H1 (cell line): ENCODE data around the gene SLC35E4. TPM values are rescaled to one million over a fixed set of nuclear protein-coding genes. Genes with fewer than 3 reads are reported as not detected.

Experiments
- CTCF ChIA-PET: fragments of 300-600 bp; sonication (Branson Sonifier 250); formaldehyde crosslinking; loops from one replicate; lab custom pipeline; 2021; ENCODE audit not compliant: partially characterized antibody; lab: Charles Lee
- POLR2A ChIA-PET: fragments of 300-600 bp; sonication (Branson Sonifier 250); formaldehyde crosslinking; loops from one replicate; lab custom pipeline; 2021; ENCODE audit warnings: inconsistent platforms; ENCODE audit not compliant: partially characterized antibody; lab: Charles Lee
- DNase-seq, 2 experiments: peaks; one replicate each; pipeline versions ENCODE4 v3.0.0 to v3.0.0-alpha.2; 2010 to 2022; ENCODE audit warnings: low spot score in 2 of 2, low read depth in 1 of 2, mixed read lengths in 1 of 2
- FAIRE-seq: peaks from 2 replicates; lab custom pipeline; 2011; peaks lifted over from hg19 to GRCh38; lab: Jason Lieb, UNC
- H2AFZ ChIP-seq: 2 replicates; pipeline ENCODE4 v1.8.1; 2012; ENCODE audit warnings: low read length, inconsistent platforms
- H2AK5ac ChIP-seq: 2 replicates; pipeline ENCODE4 v1.6.1; 2013; ENCODE audit warnings: low read depth, low read length
- H2BK120ac ChIP-seq: replicated peaks from 2 replicates; pipeline ENCODE3; 2013; ENCODE audit warnings: low read depth, low read length, inconsistent platforms
- H2BK12ac ChIP-seq: 2 replicates; pipeline ENCODE4 v1.6.1; 2013; ENCODE audit warnings: low read depth, low read length
- H2BK15ac ChIP-seq: 2 replicates; pipeline ENCODE4 v1.6.1; 2013; ENCODE audit warnings: low read length
- H2BK20ac ChIP-seq: 2 replicates; pipeline ENCODE4 v1.6.1; 2013; ENCODE audit warnings: low read length
- H2BK5ac ChIP-seq: 2 replicates; pipeline ENCODE4 v1.6.1; 2013; ENCODE audit warnings: low read depth, low read length
- H3K14ac ChIP-seq: 2 replicates; pipeline ENCODE4 v1.6.1; 2013; ENCODE audit warnings: inconsistent platforms; ENCODE audit not compliant: insufficient read length
- H3K18ac ChIP-seq: 2 replicates; pipeline ENCODE4 v1.6.1; 2013; ENCODE audit warnings: low read length; ENCODE audit errors: extremely low read depth
- H3K23ac ChIP-seq: 2 replicates; pipeline ENCODE4 v1.6.1; 2013; ENCODE audit warnings: inconsistent platforms; ENCODE audit not compliant: insufficient read length
- H3K23me2 ChIP-seq: 2 replicates; pipeline ENCODE4 v1.6.1; 2013; ENCODE audit warnings: low read depth, low read length
- H3K27ac ChIP-seq: 2 replicates; pipeline ENCODE4 v1.6.1; 2011; ENCODE audit warnings: low read depth, low read length, inconsistent platforms
- H3K27me3 ChIP-seq, 4 experiments: replicated peaks in 1 of 4; 1 replicate in 1 of 4; 2 replicates in 3 of 4; pipeline versions ENCODE4 v1.6.1 to v1.8.1; 2011 to 2013; ENCODE audit warnings: low read length in 3 of 4, mild to moderate bottlenecking in 3 of 4, inconsistent platforms in 2 of 4, mixed read lengths in 2 of 4, moderate library complexity in 1 of 4; ENCODE audit not compliant: control insufficient read depth in 3 of 4, insufficient read depth in 3 of 4; ENCODE audit errors: extremely low read depth in 1 of 4
- H3K36me3 ChIP-seq, 4 experiments: 2 replicates each; pipeline versions ENCODE4 v1.6.1 to v1.8.1; 2011 to 2013; ENCODE audit warnings: mild to moderate bottlenecking in 4 of 4, low read length in 3 of 4, moderate library complexity in 2 of 4, control low read depth in 1 of 4, inconsistent platforms in 1 of 4; ENCODE audit not compliant: insufficient read depth in 4 of 4, control insufficient read depth in 2 of 4
- H3K4ac ChIP-seq: replicated peaks from 2 replicates; pipeline ENCODE3; 2013; ENCODE audit warnings: low read length, low read depth, mixed read lengths, inconsistent platforms; ENCODE audit not compliant: insufficient read length
- H3K4me1 ChIP-seq, 4 experiments: replicated peaks in 1 of 4; 1 replicate in 1 of 4; 2 replicates in 3 of 4; pipeline versions ENCODE4 v1.6.1 to v1.8.1; 2011 to 2013; ENCODE audit warnings: low read length in 3 of 4, inconsistent platforms in 2 of 4, mixed read lengths in 1 of 4; ENCODE audit not compliant: insufficient read depth in 4 of 4, control insufficient read depth in 3 of 4
- H3K4me2 ChIP-seq, 2 experiments: 2 replicates each; pipeline versions ENCODE4 v1.6.1 to v1.8.1; 2011 to 2013; ENCODE audit warnings: low read depth in 2 of 2, low read length in 2 of 2, control low read depth in 1 of 2, inconsistent platforms in 1 of 2, mild to moderate bottlenecking in 1 of 2; ENCODE audit not compliant: insufficient read depth in 1 of 2
- H3K4me3 ChIP-seq, 4 experiments: fragments of 200-600, 300-600 bp in 1 of 4; sonication (generic), shearing (Covaris generic), sonication (Bioruptor Twin) in 1 of 4; 2 replicates each; pipeline versions ENCODE4 v1.5.1 to v1.8.1; 2011 to 2016; ENCODE audit warnings: low read length in 4 of 4, low read depth in 3 of 4, control low read depth in 2 of 4, inconsistent platforms in 2 of 4, mild to moderate bottlenecking in 2 of 4, mixed read lengths in 1 of 4, moderate library complexity in 1 of 4; ENCODE audit not compliant: insufficient read depth in 2 of 4; ENCODE audit errors: extremely low read depth in 1 of 4
- H3K56ac ChIP-seq: replicated peaks from 2 replicates; pipeline ENCODE3; 2013; ENCODE audit warnings: low read depth, mild to moderate bottlenecking, mixed read lengths, low read length, inconsistent platforms; ENCODE audit not compliant: insufficient read length
- H3K79me1 ChIP-seq: 2 replicates; pipeline ENCODE4 v1.6.1; 2013; ENCODE audit warnings: low read depth, low read length, control low read depth
- H3K79me2 ChIP-seq, 2 experiments: 2 replicates each; pipeline versions ENCODE4 v1.6.1 to v1.8.1; 2012 to 2013; ENCODE audit warnings: low read length in 2 of 2, mild to moderate bottlenecking in 2 of 2, inconsistent platforms in 1 of 2; ENCODE audit not compliant: insufficient read depth in 2 of 2, control insufficient read depth in 1 of 2
- H3K9ac ChIP-seq, 4 experiments: replicated peaks in 1 of 4; 1 replicate in 1 of 4; 2 replicates in 3 of 4; pipeline versions ENCODE4 v1.6.1 to v1.8.1; 2011 to 2013; ENCODE audit warnings: low read depth in 3 of 4, low read length in 3 of 4, control low read depth in 2 of 4, mild to moderate bottlenecking in 2 of 4, moderate library complexity in 2 of 4, inconsistent platforms in 1 of 4; ENCODE audit errors: extremely low read depth in 1 of 4
- H3K9me3 ChIP-seq, 2 experiments: 2 replicates each; pipeline versions ENCODE4 v1.6.1 to v1.8.1; 2012 to 2013; ENCODE audit warnings: mild to moderate bottlenecking in 2 of 2, moderate library complexity in 2 of 2, control low read depth in 1 of 2, inconsistent platforms in 1 of 2, low read depth in 1 of 2, low read length in 1 of 2, mixed read lengths in 1 of 2; ENCODE audit not compliant: insufficient read depth in 2 of 2
- H4K20me1 ChIP-seq, 2 experiments: replicated peaks in 1 of 2; 2 replicates each; pipeline versions ENCODE3 to v1.8.1; 2011 to 2013; ENCODE audit warnings: inconsistent platforms in 2 of 2, low read length in 2 of 2, mild to moderate bottlenecking in 1 of 2; ENCODE audit not compliant: insufficient read depth in 2 of 2, control insufficient read depth in 1 of 2
- H4K5ac ChIP-seq: 2 replicates; pipeline ENCODE4 v1.6.1; 2013; ENCODE audit warnings: low read length, low read depth, mixed read lengths, inconsistent platforms; ENCODE audit not compliant: insufficient read length
- H4K8ac ChIP-seq: 2 replicates; pipeline ENCODE4 v1.8.0; 2013; ENCODE audit warnings: mild to moderate bottlenecking, moderate library complexity, low read length, inconsistent platforms; ENCODE audit not compliant: insufficient read depth; ENCODE audit errors: extremely low read depth
- H4K91ac ChIP-seq: replicated peaks from 2 replicates; pipeline ENCODE3; 2013; ENCODE audit warnings: low read length, mixed read lengths, inconsistent platforms; ENCODE audit not compliant: insufficient read length
- CHD2 ChIP-seq: IDR thresholded peaks from 2 replicates; pipeline ENCODE4 v1.6.1; 2012; ENCODE audit warnings: low read length, improper control_type of control experiment
- CREB1 ChIP-seq: IDR thresholded peaks from 2 replicates; pipeline ENCODE4 v1.6.1; 2012; ENCODE audit warnings: inconsistent platforms
- MAFK ChIP-seq: IDR thresholded peaks from 2 replicates; pipeline ENCODE4 v1.6.1; 2012; ENCODE audit warnings: low read depth, mild to moderate bottlenecking, improper control_type of control experiment, low read length
- NANOG ChIP-seq: IDR thresholded peaks from 2 replicates; pipeline ENCODE4 v1.6.1; 2011; ENCODE audit warnings: low read length, low read depth, mild to moderate bottlenecking, inconsistent platforms; ENCODE audit not compliant: insufficient read depth, poor library complexity, severe bottlenecking
- RXRA ChIP-seq: IDR thresholded peaks from 2 replicates; pipeline ENCODE4 v1.6.1; 2011; ENCODE audit warnings: low read depth, mild to moderate bottlenecking, low read length, moderate library complexity; ENCODE audit not compliant: insufficient read depth
- SIRT6 ChIP-seq: IDR thresholded peaks from one replicate; pipeline ENCODE4 v1.7.1; 2012; ENCODE audit warnings: low read length, inconsistent platforms
- TCF12 ChIP-seq: IDR thresholded peaks from 2 replicates; pipeline ENCODE4 v1.6.1; 2011; ENCODE audit warnings: low read depth, mild to moderate bottlenecking, low read length
- TEAD4 ChIP-seq: IDR thresholded peaks from 2 replicates; pipeline ENCODE4 v1.6.1; 2012; ENCODE audit warnings: low read depth, low read length, inconsistent platforms, mixed read lengths
- WGBS, 2 experiments: shearing (Covaris generic) in 1 of 2; methylation state at CpG; one replicate each; pipeline versions ENCODE4 v1.1.6 to v1.1.7; 2013 to 2015; ENCODE audit warnings: low lambda C conversion rate in 2 of 2, mixed read lengths in 2 of 2, inconsistent platforms in 1 of 2, low coverage in 1 of 2, missing lambda C conversion rate in 1 of 2; ENCODE audit not compliant: insufficient replicate concordance in 2 of 2, insufficient coverage in 1 of 2, insufficient read length in 1 of 2; ENCODE audit errors: extremely low coverage in 1 of 2, missing lambda C conversion rate in 1 of 2; 5-methylcytosine and 5-hydroxymethylcytosine counted together
- polyA plus RNA-seq, 7 experiments: library from polyadenylated mRNA; depleted of rRNA in 3 of 7; stranded (reverse) in 5 of 7; unstranded in 2 of 7; fragments of >200 nt in 5 of 7; fragments of 200-250 nt in 2 of 7; gene quantifications; 1 replicate in 5 of 7; 2 replicates in 1 of 7; 4 replicates in 1 of 7; pipeline versions ENCODE4 v1.2.1 to v1.2.3, GENCODE V29; 2011 to 2013; ENCODE audit warnings: missing spikeins in 2 of 7, mixed read lengths in 2 of 7
- total RNA-seq: library from RNA; stranded (reverse); fragmentation: NEBNext Ultra II Directional; extraction: Animal tissue kit (Norgen Biotek cat#: 25700); gene quantifications from 2 replicates; pipeline ENCODE4 v1.2.1, GENCODE V29; 2021
- TF ChIP-seq, protein P1 (sequence below): IDR thresholded peaks from 2 replicates; pipeline ENCODE4 v1.6.1; 2012; ENCODE audit warnings: inconsistent platforms
- TF ChIP-seq, protein P2 (sequence below), 3 experiments: IDR thresholded peaks; 1 replicate in 2 of 3; 2 replicates in 1 of 3; pipeline versions ENCODE4 v1.5.1 to v1.6.1; 2011; ENCODE audit warnings: low read length in 3 of 3, mild to moderate bottlenecking in 3 of 3, inconsistent platforms in 2 of 3, low read depth in 1 of 3, moderate library complexity in 1 of 3; ENCODE audit not compliant: insufficient read depth in 1 of 3; ENCODE audit errors: control extremely low read depth in 1 of 3
- TF ChIP-seq, protein P3 (sequence below): IDR thresholded peaks from 2 replicates; pipeline ENCODE4 v1.6.1; 2011; ENCODE audit warnings: low read depth, mild to moderate bottlenecking, low read length; ENCODE audit not compliant: insufficient read depth

The SLC35E4 gene
- total and polyA plus RNA-seq, 2 of the 8 experiments (the other 6 are each of a cell fraction or from before 2014, with no cell fraction given), result 5.1 to 5.6 TPM

DNA sequence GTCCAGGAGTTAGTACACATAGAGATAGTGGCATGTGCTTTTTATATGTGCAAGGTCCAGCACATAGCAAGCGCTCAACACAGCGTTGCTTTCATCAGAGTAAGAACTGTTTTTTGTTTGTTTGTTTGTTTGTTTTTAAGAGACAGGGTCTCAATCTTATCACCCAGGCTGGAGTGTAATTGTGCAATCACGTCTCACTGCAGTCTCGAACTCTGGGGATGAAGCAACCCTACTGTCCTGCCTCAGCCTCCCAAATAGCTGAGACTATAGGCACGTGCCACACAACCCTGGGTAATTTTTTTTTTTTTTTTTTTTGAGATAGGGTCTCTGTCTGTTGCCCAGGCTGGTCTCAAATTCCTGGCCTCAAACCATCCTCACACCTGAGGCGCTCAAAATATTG lies 17.8 kb upstream of the SLC35E4 start:
- DNase-seq, result no peak
- Histone ChIP-seq H3K4me1 (no peaks in the 10 kb centered on the region), H3K4me3 (no peak overlapping the region), H2BK5ac (no peak overlapping the region), H3K4me2 (no peak overlapping the region), H2BK12ac (no peak overlapping the region), H4K5ac (no peak overlapping the region), H3K56ac (no peak overlapping the region), H3K9me3 (no peaks in the 10 kb centered on the region), H3K27ac (no peak overlapping the region), H2BK20ac (no peak overlapping the region), H2BK120ac (no peak overlapping the region), H2BK15ac (no peak overlapping the region), H3K18ac (no peak overlapping the region), H3K27me3 (no peaks in the 10 kb centered on the region), H3K23ac (no peak overlapping the region), H3K79me2 (no peaks in the 10 kb centered on the region), H3K14ac (no peak overlapping the region), H4K20me1 (peaks cover 2 to 5% of the 10 kb centered on the region in 2 experiments), H4K8ac (no peak overlapping the region), H3K23me2 (no peaks in the 10 kb centered on the region)
- 87% methylated on average over 6 of the region's 6 CpGs; no CpG with 5 or more reads in 1 of the 2 experiments for WGBS, 2 experiments
- CTCF ChIA-PET, result interaction anchor here (1.6 to 4.0 kb wide), 3 partner anchors 16 to 137 kb away, joined by 6 to 21 read pairs (median 7); partner anchors contain the start of gene SLC35E4
- TF ChIP-seq TCF12 (no peak), TEAD4 (no peak), MAFK (no peak), NANOG (no peak), RXRA (no peak), CREB1 (no peak), CHD2 (no peak), SIRT6 (no peak)
- TF ChIP-seq, protein P1, sequence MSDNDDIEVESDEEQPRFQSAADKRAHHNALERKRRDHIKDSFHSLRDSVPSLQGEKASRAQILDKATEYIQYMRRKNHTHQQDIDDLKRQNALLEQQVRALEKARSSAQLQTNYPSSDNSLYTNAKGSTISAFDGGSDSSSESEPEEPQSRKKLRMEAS, result no peak
- TF ChIP-seq, protein P2, sequence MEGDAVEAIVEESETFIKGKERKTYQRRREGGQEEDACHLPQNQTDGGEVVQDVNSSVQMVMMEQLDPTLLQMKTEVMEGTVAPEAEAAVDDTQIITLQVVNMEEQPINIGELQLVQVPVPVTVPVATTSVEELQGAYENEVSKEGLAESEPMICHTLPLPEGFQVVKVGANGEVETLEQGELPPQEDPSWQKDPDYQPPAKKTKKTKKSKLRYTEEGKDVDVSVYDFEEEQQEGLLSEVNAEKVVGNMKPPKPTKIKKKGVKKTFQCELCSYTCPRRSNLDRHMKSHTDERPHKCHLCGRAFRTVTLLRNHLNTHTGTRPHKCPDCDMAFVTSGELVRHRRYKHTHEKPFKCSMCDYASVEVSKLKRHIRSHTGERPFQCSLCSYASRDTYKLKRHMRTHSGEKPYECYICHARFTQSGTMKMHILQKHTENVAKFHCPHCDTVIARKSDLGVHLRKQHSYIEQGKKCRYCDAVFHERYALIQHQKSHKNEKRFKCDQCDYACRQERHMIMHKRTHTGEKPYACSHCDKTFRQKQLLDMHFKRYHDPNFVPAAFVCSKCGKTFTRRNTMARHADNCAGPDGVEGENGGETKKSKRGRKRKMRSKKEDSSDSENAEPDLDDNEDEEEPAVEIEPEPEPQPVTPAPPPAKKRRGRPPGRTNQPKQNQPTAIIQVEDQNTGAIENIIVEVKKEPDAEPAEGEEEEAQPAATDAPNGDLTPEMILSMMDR (IDR thresholded peaks at IDR 0.05; ENCODE audit: control extremely low read depth in 1 of 3, insufficient read depth in 1 of 3, low read depth in 1 of 3, low read length in 3 of 3), result no peak
- TF ChIP-seq, protein P3, sequence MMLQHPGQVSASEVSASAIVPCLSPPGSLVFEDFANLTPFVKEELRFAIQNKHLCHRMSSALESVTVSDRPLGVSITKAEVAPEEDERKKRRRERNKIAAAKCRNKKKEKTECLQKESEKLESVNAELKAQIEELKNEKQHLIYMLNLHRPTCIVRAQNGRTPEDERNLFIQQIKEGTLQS, result no peak
- TF ChIP-seq, all 59 proteins: peak for 0
- Histone ChIP-seq H4K91ac (no peak overlapping the region), H3K79me1 (no peaks in the 10 kb centered on the region; the same call in 1 of the 2 replicates), H3K9ac (no peak overlapping the region), H2AFZ (no peak overlapping the region), H3K4ac (no peak overlapping the region), H3K36me3 (peaks cover 5 to 62% (median 43%) of the 10 kb centered on the region in 4 experiments; a peak in 7 of 8 replicates), H2AK5ac (no peak overlapping the region)
- no peak for FAIRE-seq
- POLR2A ChIA-PET, result interaction anchor here (0.6 to 2.9 kb wide), 2 partner anchors 8 to 1168 kb away, joined by 3 to 10 read pairs; no protein-coding TSS in a partner anchor
